SK-N-SH treated with all-trans-retinoic acid at 6 μM for 48 hours (cell line): ENCODE measurements around the gene STN1.

Source experiments
- ATAC-seq: fragments of 200-7000 bp; cut with Tn5 transposase; 3 replicates; pipeline ENCODE4 v1.9.1; 2020; ENCODE audit warnings: mild to moderate bottlenecking, moderate library complexity
- ARNTL ChIP-seq: fragments of 450-650 bp; formaldehyde crosslinking; IDR thresholded peaks from 2 replicates; pipeline ENCODE4 v1.5.0; 2020; ENCODE audit warnings: low read depth, mild to moderate bottlenecking, moderate library complexity, borderline replicate concordance
- BACH2 ChIP-seq: fragments of 250-450 bp; sonication (Bioruptor Pico); IDR thresholded peaks from 2 replicates; pipeline ENCODE4 v1.9.0; 2021; ENCODE audit warnings: mild to moderate bottlenecking, borderline replicate concordance
- ESRRG ChIP-seq: fragments of 250-450 bp; sonication (Bioruptor Pico); IDR thresholded peaks from 2 replicates; pipeline ENCODE4 v1.6.1; 2021; ENCODE audit warnings: mild to moderate bottlenecking
- GLIS3 ChIP-seq: fragments of 250-450 bp; sonication (Bioruptor Pico); IDR thresholded peaks from 2 replicates; pipeline ENCODE4 v1.5.0; 2020; ENCODE audit warnings: mild to moderate bottlenecking, moderate library complexity
- ISL1 ChIP-seq: fragments of 250-450 bp; sonication (Bioruptor Pico); IDR thresholded peaks from 2 replicates; pipeline ENCODE4 v2.1.2; 2022; ENCODE audit warnings: mild to moderate bottlenecking, moderate library complexity
- OSR1 ChIP-seq: fragments of 250-450 bp; sonication (Bioruptor Pico); IDR thresholded peaks from 2 replicates; pipeline ENCODE4 v1.8.0; 2022; ENCODE audit warnings: moderate library complexity, mild to moderate bottlenecking, inconsistent platforms
- PPARA ChIP-seq: fragments of 250-450 bp; sonication (Bioruptor Pico); IDR thresholded peaks from 2 replicates; pipeline ENCODE4 v1.5.0; 2020; ENCODE audit warnings: mild to moderate bottlenecking, borderline replicate concordance
- RARB ChIP-seq: fragments of 250-450 bp; sonication (Bioruptor Pico); IDR thresholded peaks from 2 replicates; pipeline ENCODE4 v1.8.0; 2021; ENCODE audit warnings: mild to moderate bottlenecking, moderate library complexity
- SNAI2 ChIP-seq: fragments of 250-450 bp; sonication (Bioruptor Pico); IDR thresholded peaks from 2 replicates; pipeline ENCODE4 v1.5.0; 2020; ENCODE audit warnings: mild to moderate bottlenecking, moderate library complexity
- TCF4 ChIP-seq: fragments of 250-450 bp; sonication (Bioruptor Pico); IDR thresholded peaks from 2 replicates; pipeline ENCODE4 v1.8.0; 2021; ENCODE audit warnings: mild to moderate bottlenecking, moderate library complexity, borderline replicate concordance
- TOX ChIP-seq: fragments of 250-450 bp; sonication (Bioruptor Pico); IDR thresholded peaks from 2 replicates; pipeline ENCODE4 v1.8.0; 2021; ENCODE audit warnings: mild to moderate bottlenecking, moderate library complexity, borderline replicate concordance
- ZC3H10 ChIP-seq: fragments of 250-450 bp; sonication (Bioruptor Pico); IDR thresholded peaks from 2 replicates; pipeline ENCODE4 v1.5.1; 2021; ENCODE audit warnings: mild to moderate bottlenecking, moderate library complexity
- ZFP3 ChIP-seq: fragments of 250-450 bp; sonication (Bioruptor Pico); IDR thresholded peaks from 2 replicates; pipeline ENCODE4 v1.5.0; 2020; ENCODE audit warnings: mild to moderate bottlenecking, moderate library complexity
- ZFP30 ChIP-seq: fragments of 450-650 bp; formaldehyde crosslinking; IDR thresholded peaks from 2 replicates; pipeline ENCODE4 v1.5.0; 2022; ENCODE audit warnings: mild to moderate bottlenecking, moderate library complexity
- ZNF565 ChIP-seq: fragments of 450-650 bp; formaldehyde crosslinking; conservative IDR thresholded peaks from 2 replicates; pipeline ENCODE4 v1.5.0; 2020; ENCODE audit warnings: low read depth, mild to moderate bottlenecking, moderate library complexity
- ZNF70 ChIP-seq: fragments of 450-650 bp; formaldehyde crosslinking; IDR thresholded peaks from 2 replicates; pipeline ENCODE4 v1.5.0; 2020; ENCODE audit warnings: mild to moderate bottlenecking, moderate library complexity
- ZNF8 ChIP-seq: fragments of 450-650 bp; formaldehyde crosslinking; IDR thresholded peaks from 2 replicates; pipeline ENCODE4 v1.5.0; 2020; ENCODE audit warnings: mild to moderate bottlenecking, moderate library complexity
- TF ChIP-seq, protein P1 (sequence below): fragments of 250-450 bp; sonication (Bioruptor Pico); IDR thresholded peaks from 2 replicates; pipeline ENCODE4 v1.8.0; 2020; ENCODE audit warnings: mild to moderate bottlenecking, moderate library complexity, borderline replicate concordance
- TF ChIP-seq, protein P2 (sequence below): fragments of 250-450 bp; sonication (Bioruptor Pico); IDR thresholded peaks from 2 replicates; pipeline ENCODE4 v1.5.1; 2021; ENCODE audit warnings: mild to moderate bottlenecking, moderate library complexity
- TF ChIP-seq, protein P3 (sequence below): fragments of 250-450 bp; sonication (Bioruptor Pico); IDR thresholded peaks from 2 replicates; pipeline ENCODE4 v1.5.0; 2020; ENCODE audit warnings: mild to moderate bottlenecking, moderate library complexity
- TF ChIP-seq, protein P4 (sequence below): fragments of 250-450 bp; sonication (Bioruptor Pico); IDR thresholded peaks from 2 replicates; pipeline ENCODE4 v1.8.0; 2021; ENCODE audit warnings: low read depth, mild to moderate bottlenecking, moderate library complexity, borderline replicate concordance
- TF ChIP-seq, protein P5 (sequence below): fragments of 250-450 bp; sonication (Bioruptor Pico); IDR thresholded peaks from 2 replicates; pipeline ENCODE4 v1.5.1; 2020; ENCODE audit warnings: low read depth, mild to moderate bottlenecking, moderate library complexity

Gene STN1

DNA sequence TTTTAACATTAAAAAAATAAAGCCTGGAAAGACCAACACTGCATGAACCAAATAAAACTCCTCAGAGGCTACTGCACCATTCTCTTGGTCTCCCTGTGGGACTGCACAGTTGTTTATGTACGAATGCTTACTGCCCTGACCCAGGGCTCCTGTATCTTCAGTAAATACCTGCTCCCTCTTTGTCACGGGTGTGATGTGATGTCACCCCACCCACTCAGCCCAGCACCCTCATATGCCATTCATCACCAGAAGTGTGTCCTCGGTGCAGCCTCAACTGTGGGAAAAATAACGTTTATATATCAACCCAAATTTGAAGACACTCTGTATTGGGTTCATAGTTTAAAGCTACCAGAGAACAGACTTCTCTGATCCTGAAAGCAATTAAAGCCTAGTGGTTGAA is 48.6 kb downstream of the STN1 start:
- ATAC-seq = no peak
- TF ChIP-seq ZNF565 (CRISPR knock-in tag) (no peak), ZC3H10 (CRISPR knock-in tag) (no peak), ZFP3 (no peak), ZNF70 (CRISPR knock-in tag) (no peak), SNAI2 (CRISPR knock-in tag) (no peak), GLIS3 (CRISPR knock-in tag) (no peak), RARB (CRISPR knock-in tag) (no peak), ISL1 (CRISPR knock-in tag) (no peak), PPARA (CRISPR knock-in tag) (no peak), ZFP30 (CRISPR knock-in tag) (no peak), ZNF8 (CRISPR knock-in tag) (no peak), ESRRG (CRISPR knock-in tag) (no peak)
- TF ChIP-seq, protein P1, sequence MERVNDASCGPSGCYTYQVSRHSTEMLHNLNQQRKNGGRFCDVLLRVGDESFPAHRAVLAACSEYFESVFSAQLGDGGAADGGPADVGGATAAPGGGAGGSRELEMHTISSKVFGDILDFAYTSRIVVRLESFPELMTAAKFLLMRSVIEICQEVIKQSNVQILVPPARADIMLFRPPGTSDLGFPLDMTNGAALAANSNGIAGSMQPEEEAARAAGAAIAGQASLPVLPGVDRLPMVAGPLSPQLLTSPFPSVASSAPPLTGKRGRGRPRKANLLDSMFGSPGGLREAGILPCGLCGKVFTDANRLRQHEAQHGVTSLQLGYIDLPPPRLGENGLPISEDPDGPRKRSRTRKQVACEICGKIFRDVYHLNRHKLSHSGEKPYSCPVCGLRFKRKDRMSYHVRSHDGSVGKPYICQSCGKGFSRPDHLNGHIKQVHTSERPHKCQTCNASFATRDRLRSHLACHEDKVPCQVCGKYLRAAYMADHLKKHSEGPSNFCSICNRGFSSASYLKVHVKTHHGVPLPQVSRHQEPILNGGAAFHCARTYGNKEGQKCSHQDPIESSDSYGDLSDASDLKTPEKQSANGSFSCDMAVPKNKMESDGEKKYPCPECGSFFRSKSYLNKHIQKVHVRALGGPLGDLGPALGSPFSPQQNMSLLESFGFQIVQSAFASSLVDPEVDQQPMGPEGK = no peak
- TF ChIP-seq, protein P2, sequence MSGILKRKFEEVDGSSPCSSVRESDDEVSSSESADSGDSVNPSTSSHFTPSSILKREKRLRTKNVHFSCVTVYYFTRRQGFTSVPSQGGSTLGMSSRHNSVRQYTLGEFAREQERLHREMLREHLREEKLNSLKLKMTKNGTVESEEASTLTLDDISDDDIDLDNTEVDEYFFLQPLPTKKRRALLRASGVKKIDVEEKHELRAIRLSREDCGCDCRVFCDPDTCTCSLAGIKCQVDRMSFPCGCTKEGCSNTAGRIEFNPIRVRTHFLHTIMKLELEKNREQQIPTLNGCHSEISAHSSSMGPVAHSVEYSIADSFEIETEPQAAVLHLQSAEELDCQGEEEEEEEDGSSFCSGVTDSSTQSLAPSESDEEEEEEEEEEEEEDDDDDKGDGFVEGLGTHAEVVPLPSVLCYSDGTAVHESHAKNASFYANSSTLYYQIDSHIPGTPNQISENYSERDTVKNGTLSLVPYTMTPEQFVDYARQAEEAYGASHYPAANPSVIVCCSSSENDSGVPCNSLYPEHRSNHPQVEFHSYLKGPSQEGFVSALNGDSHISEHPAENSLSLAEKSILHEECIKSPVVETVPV = no peak
- TF ChIP-seq, protein P3, sequence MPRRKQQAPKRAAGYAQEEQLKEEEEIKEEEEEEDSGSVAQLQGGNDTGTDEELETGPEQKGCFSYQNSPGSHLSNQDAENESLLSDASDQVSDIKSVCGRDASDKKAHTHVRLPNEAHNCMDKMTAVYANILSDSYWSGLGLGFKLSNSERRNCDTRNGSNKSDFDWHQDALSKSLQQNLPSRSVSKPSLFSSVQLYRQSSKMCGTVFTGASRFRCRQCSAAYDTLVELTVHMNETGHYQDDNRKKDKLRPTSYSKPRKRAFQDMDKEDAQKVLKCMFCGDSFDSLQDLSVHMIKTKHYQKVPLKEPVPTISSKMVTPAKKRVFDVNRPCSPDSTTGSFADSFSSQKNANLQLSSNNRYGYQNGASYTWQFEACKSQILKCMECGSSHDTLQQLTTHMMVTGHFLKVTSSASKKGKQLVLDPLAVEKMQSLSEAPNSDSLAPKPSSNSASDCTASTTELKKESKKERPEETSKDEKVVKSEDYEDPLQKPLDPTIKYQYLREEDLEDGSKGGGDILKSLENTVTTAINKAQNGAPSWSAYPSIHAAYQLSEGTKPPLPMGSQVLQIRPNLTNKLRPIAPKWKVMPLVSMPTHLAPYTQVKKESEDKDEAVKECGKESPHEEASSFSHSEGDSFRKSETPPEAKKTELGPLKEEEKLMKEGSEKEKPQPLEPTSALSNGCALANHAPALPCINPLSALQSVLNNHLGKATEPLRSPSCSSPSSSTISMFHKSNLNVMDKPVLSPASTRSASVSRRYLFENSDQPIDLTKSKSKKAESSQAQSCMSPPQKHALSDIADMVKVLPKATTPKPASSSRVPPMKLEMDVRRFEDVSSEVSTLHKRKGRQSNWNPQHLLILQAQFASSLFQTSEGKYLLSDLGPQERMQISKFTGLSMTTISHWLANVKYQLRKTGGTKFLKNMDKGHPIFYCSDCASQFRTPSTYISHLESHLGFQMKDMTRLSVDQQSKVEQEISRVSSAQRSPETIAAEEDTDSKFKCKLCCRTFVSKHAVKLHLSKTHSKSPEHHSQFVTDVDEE (CRISPR knock-in tag) = no peak

DNA sequence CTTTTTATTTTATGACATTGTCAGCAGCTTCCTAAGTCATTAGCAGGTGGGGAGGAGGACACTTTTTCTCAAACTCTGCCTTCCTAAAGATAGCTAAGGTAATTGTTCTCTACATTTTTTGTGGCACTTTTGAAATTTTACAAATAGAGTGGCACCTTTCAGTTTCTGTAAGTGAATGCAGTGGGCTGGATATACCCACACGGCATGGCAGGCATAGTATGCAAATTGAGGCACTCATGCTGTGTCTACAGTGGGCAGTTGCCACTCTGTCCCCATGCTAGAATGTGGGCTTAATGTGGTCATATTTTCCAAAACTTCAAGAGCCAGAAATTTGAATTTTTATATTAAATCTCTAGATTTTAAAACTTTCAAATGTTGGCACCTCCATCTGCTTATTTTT is 49.8 kb downstream of the STN1 start:
- ATAC-seq = no peak
- no peak for TF ChIP-seq OSR1 (CRISPR knock-in tag)
- no peak for TF ChIP-seq TOX (CRISPR knock-in tag)
- TF ChIP-seq, protein P1 = no peak
- no peak for TF ChIP-seq ZNF8 (CRISPR knock-in tag)
- TF ChIP-seq PPARA (CRISPR knock-in tag) = no peak
- TF ChIP-seq ARNTL (CRISPR knock-in tag) = no peak
- TF ChIP-seq ZNF565 (CRISPR knock-in tag) = no peak
- TF ChIP-seq, protein P3 (CRISPR knock-in tag) = no peak
- TF ChIP-seq RARB (CRISPR knock-in tag) = no peak
- no peak for TF ChIP-seq ZFP30 (CRISPR knock-in tag)
- no peak for TF ChIP-seq SNAI2 (CRISPR knock-in tag)
- no peak for TF ChIP-seq BACH2 (CRISPR knock-in tag)
- no peak for TF ChIP-seq ZC3H10 (CRISPR knock-in tag)
- no peak for TF ChIP-seq ZNF70 (CRISPR knock-in tag)
- TF ChIP-seq TCF4 (CRISPR knock-in tag) = no peak
- TF ChIP-seq GLIS3 (CRISPR knock-in tag) = no peak
- TF ChIP-seq ISL1 (CRISPR knock-in tag) = no peak
- TF ChIP-seq ZFP3 = no peak
- TF ChIP-seq, protein P4, sequence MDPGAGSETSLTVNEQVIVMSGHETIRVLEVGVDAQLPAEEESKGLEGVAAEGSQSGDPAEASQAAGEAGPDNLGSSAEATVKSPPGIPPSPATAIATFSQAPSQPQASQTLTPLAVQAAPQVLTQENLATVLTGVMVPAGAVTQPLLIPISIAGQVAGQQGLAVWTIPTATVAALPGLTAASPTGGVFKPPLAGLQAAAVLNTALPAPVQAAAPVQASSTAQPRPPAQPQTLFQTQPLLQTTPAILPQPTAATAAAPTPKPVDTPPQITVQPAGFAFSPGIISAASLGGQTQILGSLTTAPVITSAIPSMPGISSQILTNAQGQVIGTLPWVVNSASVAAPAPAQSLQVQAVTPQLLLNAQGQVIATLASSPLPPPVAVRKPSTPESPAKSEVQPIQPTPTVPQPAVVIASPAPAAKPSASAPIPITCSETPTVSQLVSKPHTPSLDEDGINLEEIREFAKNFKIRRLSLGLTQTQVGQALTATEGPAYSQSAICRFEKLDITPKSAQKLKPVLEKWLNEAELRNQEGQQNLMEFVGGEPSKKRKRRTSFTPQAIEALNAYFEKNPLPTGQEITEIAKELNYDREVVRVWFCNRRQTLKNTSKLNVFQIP (CRISPR knock-in tag) = no peak
- TF ChIP-seq, protein P5, sequence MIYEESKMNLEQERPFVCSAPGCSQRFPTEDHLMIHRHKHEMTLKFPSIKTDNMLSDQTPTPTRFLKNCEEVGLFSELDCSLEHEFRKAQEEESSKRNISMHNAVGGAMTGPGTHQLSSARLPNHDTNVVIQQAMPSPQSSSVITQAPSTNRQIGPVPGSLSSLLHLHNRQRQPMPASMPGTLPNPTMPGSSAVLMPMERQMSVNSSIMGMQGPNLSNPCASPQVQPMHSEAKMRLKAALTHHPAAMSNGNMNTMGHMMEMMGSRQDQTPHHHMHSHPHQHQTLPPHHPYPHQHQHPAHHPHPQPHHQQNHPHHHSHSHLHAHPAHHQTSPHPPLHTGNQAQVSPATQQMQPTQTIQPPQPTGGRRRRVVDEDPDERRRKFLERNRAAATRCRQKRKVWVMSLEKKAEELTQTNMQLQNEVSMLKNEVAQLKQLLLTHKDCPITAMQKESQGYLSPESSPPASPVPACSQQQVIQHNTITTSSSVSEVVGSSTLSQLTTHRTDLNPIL (CRISPR knock-in tag) = no peak
